Activated gamma-delta T cell treated with Interleukin-2 at 50 U/mL for 16 hours (primary cell): ENCODE measurements around the gene RASA1.
"Not testable (repeated sequence)": the region's sequence is repeated elsewhere in the genome, so short reads cannot be mapped to it uniquely, and the experiment has no call there.

Experiments used
- DNase-seq: peaks from one replicate; pipeline ENCODE4 v3.0.0-alpha.2; 2020

The RASA1 gene

DNA sequence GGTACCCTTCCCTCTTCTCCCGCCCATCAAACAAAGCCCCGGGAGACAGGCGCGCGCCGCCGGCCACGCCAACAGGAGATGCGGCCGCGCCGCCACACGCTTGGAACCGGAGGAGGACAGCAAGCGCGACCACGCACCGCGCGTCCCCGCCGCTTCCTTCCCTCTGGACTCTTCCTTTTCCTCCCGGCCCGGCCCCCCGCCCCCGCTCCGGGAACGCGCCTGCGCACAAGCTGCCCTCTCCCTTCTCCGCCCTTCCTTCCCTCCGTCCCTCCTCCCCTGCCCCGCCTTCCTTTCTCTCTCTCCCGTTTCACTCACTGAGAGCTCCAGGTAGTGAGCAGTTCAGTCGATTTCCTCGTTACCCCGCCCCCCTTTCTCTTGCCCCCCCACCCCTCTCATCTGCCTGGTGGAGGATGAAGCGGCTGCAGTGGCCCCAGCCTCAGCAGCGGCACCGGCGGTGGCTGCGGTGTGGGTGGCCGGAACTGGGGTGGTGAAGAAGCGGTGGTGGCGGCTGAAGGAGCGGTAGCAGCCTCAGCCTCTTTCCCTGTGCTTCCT, at the start of gene RASA1:
Gene RASA1, plus strand, starts transcription at position 310 of the 552 bp plus-strand sequence. CDS start 569 bp downstream, outside the sequence.
- peak; percentile 67 for DNase-seq

DNA sequence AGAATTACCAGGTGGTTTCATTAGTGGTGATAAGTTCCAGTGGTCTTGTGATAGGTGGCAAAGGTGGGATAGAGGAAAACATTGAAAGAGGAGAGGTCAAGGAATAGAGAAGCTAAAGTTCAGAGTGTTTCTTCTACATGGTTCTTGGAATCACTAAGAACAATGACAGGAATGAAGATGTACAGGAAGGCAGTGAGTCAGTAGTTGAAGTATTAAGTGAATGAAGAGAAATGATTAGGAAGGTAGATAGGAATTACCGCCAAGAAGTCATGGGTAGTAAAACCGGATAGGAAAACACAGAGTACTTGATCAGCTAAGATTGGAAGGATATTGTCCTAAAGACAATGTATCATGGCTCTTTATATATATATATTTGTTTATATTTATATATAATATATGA, 37.9 kb upstream of the RASA1 start:
- no peak for DNase-seq

DNA sequence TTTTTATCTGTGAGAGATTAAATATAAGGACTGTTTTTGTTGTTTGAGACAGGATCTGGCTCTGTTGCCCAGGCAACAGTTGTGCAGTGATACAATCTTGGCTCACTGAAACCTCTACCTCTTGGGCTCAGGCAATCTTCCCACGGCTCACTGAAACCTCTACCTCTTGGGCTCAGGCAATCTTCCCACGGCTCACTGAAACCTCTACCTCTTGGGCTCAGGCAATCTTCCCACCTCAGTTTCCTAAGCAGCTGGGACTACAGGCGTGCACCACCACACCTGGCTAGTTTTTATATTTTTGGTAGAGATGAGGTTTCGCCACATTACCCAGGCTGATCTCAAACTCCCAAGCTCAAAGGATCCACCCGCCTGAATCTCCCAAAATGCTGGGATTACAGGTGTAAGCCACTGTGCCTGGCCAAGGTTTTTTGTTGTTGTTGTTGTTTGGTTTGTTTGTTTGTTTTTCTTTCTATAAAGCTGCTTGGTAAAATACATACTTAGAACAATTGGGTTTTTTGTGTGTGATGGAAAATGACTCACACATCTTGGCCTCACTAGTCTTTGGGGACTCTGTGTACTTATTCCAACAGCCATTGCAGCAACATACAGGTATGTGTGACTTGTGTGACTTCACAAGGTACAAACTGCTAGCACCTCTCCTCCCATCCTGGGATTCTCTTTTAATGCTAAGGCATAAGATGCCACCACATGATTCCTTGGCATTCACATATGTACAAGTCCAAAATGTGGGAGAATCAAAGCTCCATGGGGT, 36.5 kb upstream of the RASA1 start:
- DNase-seq, result no peak

DNA sequence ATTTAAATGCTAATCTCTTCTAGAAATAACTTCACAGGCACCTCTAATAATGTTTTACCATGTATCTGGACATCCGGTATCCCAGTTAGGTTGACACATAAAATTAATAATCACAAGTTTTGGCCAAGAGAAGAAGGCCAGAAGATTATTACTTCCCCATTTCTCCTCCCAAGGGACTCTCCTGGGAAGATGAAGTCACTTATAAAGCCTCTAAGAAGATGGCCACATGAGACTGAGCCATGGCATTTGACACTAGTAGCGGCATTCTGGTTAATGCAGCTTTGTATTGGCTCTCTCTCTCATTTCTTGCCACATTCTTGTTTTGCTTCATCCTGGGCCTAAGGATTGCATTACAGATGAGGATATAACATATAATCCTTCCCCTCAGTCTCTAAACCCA, 34.5 kb upstream of the RASA1 start:
- DNase-seq, result no peak

DNA sequence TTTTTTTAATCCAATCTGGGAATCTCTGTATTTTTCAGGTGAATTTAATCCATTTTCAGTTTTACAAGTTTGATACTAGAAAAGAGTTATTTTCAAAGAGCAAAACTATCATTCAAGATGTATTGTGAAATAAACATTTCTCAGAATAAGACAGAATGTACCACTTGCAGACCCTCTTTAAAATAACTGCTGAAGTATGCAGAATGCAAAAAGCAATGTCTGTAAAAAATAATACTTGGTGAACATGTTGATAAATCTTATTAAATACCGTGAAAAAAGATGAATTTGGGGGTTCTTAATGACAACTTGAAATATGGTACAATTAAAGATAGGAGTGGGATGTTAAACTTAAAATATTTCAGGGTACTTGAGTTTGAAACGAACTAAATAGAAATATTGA, 26.1 kb upstream of the RASA1 start:
- DNase-seq, result no peak

DNA sequence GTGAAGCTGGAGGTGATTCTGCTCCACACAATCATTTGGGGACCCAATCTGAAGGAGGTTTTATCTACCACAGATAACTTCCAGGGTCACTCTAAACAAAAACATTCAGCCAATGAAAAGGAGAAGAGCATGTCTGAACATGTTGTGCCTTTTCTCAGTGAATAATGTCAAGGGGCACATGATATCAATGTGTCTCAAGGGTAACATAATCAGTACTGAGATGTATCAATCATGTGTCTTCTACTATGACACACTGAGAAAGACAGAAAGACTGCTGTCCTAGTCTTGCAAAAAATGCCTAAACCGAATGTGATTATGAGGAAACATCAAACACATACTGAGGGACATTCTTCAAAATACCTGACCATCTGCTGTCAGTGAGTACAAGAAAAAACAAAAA, 25.4 kb upstream of the RASA1 start:
- no peak for DNase-seq

DNA sequence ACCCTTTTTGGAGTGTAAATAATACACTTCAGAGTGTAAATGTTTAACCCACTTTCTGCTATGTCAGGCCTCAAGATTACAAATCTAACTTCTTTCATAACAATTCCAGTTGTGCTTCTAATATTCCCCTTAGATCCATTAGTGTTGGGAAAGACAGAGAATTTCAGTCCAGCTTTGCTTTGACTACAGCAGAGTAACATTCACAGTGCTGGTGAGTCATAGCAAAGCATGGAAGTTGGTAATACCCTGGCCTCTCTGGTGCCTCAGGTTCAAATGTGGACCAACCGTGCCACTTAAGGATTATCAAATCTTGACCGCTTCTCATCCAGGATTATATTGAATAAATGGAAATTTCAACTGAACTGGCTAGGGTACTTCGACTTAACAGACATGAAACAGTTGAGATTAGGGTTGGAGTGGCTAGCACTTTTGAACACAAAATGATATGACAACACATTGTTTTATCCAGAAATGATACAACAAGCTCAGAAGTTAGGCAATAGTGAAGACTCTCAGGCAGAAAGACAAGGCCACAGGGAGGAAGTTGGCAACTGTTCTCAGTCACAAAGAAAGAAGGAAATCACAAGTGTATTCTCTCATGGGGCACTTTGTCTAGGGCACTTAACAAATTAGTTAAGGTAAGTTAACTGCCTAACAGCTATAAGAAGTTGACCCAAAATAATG, 24.4 kb upstream of the RASA1 start:
- no peak for DNase-seq

DNA sequence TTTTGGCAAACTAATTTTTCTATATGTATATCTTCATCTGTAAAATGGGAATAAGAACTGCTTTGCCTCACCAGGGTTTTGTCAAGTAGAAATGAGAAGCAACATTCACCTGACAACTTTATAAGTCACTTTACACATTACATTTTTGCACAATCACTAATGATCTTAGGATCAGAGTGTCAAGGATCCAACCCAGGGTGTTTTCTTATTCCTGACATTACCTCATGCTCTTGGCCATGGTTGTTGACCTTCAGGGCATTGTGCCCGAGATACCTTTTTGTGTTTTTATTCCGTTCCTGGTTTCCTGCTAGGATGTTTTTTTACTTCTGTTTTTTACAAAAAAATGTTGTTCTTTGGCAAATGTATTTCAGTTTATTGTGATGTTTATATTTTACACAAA, 22.2 kb upstream of the RASA1 start:
- DNase-seq, result no peak

DNA sequence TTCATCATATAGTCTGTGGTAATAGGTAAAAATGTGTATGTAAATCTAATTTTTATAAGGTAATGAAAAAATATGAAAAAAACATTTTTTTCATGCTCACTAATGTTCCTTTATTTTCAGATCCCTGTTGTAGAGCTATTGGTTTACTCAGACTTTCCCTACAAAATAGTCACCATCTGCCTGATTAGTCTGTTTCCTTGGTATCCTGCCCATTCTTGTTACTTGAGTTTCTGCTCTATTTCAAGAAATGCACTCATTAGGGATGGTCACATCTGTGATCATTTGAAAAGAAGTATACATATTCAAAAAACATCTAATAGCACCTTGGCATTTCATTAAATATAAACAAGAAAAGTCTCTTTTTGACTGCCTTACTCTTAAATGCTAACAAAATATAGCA, 21.6 kb upstream of the RASA1 start:
- no peak for DNase-seq

DNA sequence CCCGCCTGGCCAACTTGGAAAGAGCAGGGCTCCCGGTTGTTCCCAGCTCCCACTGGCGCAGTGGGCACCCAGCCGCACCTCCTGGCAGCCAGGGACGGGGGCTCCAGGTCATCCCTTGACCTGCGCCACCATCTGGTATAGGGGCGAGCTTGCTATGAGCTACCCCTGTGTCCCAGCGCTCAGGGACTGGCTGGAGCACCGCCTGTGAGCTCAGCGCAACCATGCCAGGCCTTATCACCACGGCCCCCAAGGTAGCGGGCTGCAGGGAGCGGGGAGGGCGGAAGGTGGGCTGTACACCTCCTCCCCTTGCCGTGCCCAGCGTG, 15.4 kb upstream of the RASA1 start:
- no peak for DNase-seq

DNA sequence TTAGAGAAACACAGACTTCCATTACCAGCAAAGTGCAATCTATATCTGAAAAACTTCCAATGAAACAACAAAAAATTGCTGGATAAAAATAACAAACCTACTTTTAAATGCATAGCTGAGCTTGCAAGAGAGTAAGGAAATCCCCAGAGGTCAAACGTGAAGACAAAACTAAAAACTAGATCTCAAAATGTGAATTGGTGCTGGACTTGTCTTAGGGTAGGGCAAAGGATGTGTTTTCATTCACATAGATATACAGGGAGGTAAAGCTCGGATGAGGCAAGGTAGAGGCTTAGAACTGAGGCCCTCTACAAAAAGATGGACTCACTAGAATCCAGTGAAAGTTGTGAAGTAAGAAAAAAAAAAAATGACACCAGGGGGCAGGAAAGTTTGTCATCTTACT, 13.6 kb upstream of the RASA1 start:
- no peak for DNase-seq

DNA sequence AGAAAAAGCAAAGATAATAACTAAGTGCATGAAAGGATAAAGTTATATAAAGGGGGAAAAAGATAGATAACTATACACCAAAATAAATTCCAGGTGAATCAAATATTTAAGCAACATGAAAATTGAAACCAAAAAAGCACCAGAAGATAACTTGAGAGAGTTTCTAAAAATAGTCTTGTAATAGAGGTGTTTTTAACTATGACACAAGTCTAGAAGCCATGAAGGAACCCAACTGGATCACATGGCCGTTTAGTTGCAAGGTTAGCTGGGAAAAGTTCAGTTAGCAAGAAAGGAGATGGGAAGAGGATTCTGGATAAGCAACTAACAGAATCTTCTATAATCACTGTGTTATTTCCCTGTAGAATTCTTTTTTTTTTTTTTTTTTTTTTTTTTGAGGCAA, 9.2 kb upstream of the RASA1 start:
- no peak for DNase-seq

DNA sequence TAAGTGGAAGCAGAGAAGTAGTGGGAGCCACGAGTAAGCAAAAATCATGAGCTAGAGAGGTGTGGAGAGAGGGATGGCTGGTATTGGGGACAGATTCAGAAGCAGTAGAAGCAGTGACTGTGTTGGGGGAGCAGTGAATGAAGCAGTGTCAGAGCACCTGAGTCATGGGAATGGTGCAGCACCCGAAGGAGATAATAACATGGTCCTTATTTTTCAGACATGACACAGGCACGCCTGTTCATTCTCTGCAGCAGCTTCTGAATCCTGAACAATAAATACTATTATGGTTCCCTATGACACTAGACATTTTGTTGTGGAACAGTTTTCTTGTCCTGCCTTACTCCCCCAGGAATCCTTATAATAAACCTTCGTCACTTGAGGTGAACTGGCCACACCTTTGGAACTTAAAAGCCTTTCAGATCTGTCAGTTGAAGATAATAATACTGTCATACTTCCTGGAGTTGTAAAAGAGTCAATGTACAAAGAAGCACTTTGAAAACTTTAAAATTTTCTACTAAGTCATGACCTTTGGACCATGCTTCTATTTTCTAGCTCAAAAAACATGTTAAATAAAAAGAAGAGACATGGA, 7.0 kb upstream of the RASA1 start:
- no peak for DNase-seq

DNA sequence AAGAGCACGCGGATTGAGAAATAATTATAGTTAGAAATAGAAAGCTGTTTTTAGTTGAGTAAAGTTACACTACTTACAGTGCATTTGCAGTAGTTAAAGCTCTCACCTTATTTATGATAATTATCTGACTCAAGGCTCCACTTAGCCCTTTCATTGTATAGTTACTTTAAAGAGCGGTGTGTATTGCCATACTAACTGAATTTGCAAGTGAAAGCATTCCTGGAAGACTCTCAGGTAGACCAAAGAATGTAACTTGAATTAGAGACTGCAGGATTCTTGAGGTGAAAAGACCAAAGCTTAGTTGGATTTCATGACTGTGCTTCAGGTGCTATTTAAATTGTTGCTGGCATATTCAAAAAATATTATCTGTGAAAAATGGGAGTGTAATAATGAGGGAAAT, 4.2 kb upstream of the RASA1 start:
- DNase-seq, result no peak

DNA sequence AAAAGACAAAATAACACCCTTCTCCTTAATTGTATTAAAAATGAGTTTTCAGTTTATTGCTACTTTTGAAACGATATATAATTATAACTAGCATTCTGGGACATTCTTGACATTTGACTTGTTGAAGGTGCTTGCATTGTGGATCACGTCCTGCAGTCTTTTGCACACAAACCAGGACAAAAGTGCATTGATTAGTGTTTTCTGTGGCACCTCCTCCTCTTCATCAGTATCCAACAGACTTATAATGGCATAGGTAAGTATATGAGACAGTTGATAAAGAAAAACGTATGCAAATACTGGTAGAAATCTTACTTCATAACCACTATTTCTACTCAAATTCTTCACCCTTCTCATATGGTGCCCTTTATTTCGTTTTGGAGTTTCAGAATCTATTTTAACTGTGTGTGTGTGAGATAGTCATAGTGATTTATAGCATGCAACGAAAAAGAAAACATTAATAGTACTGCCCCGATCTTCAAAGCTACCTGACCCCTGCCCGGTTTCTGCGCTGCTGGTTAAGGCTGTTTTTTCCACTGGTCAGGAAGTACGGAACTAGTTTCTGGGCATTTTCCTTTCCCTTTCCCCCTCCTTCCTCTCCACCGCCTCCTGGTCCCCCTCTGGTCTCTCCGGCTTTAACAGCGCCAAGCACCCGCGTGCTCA, 639 bp upstream of the RASA1 start:
- no peak for DNase-seq

DNA sequence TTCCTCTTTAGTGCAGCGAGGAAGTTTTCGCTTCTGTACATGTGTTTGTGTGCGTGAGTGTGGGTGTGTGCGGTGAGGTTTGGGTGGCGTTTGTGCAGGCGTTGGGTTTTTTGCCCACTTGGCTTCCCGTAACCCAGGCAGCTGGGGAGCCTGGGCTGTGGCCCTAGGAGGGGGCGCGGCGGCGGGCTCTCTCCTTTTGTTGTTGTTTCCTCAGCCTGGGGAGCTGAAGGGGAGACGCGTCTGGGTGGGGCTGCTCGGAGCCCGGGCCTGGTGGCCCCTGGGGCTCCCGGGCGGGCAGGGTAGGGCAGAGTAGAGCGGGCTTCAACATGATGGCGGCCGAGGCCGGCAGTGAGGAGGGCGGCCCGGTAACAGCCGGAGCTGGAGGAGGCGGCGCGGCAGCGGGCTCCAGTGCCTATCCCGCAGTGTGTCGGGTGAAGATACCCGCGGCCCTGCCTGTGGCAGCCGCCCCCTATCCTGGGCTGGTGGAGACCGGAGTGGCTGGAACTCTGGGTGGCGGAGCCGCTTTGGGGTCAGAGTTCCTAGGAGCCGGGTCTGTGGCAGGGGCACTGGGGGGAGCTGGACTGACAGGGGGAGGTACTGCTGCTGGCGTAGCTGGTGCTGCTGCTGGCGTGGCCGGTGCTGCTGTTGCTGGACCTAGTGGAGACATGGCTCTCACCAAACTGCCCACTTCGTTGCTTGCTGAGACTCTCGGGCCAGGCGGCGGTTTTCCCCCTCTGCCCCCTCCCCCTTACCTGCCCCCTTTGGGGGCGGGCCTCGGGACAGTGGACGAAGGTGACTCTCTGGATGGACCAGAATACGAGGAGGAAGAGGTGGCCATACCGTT, 665 bp downstream of the RASA1 start:
- DNase-seq, result peak; percentile 57

DNA sequence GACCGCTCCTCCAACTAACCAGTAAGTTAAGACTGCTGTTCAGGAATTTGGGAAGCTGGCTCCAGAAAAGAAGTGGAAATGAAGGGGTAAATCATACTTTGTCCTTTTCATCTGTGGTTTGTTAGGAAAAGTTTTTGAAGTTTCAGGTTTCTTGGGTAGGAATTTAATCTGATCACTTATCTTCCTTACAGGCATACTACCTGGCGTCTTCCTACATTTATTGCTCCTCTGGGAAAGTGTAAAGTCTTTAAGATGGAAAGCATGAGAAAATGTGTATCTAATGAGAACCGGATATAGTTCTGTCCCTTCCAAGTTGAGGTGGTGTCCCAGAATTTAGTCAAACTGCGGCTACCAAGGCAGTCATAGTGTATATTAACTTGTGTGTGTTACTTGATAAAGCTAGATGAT, 1.3 kb downstream of the RASA1 start:
- DNase-seq, result no peak

DNA sequence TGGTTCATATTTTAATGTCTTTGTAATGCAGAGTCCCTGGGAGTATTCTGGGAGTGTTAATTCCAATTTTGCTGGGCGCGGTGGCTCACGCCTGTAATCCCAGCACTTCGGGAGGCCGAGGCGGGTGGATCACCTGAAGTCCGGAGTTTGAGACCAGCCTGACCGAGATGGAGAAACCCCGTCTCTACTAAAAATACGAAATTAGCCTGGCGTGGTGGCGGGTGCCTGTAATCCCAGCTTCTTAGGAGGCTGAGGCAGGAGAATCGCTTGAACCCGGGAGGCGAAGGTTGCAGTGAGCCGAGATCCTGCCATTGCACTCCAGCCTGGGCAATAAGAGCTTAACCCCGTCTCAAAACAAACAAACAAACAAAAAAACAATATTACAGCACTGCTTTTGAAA, 3.2 kb downstream of the RASA1 start:
- not testable (repeated sequence) for DNase-seq

DNA sequence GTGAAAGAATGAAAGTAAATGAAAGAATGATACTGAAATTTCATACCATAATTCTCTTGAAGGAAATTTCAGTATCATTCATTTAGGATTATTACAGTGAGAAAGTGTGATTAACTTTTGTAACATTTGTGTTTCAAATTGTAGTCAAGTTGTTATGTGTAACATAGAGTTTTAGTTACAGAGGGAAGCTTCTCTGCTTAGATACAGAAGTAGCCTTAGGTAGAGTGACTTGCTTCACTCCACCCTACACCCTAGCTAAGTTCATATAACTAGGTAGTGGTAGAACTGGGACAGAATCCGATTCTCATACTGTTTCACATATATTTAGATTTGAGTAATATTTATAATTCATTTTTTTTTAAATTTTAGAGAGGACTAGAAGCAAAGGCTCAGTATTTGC, 9.0 kb downstream of the RASA1 start:
- DNase-seq, result no peak

DNA sequence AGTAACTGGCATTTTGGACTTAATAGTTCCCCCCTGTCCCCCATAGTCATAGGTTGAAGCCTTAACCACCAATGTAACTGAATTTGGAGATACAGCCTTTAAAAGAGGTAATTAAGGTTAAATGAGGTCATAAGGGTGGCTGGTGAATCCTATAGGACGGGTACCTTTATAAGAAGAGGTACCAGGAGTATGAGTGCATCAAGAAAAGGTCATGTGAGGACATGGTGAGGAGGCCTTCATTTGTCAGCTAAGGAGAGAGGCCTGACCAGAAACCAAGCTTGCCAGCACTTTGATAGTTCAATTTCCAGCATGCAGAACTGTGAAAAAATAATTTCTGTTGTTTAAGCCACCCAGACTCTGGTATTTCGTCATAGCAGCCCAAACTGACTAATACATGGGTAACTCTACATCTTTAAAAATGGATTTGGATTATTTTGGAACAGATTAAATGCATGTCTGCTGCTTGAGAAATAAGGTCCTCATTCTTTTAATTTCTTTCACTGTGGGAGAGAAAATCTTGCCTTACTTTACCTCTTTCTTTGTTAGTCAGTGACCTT, 9.7 kb downstream of the RASA1 start:
- no peak for DNase-seq

DNA sequence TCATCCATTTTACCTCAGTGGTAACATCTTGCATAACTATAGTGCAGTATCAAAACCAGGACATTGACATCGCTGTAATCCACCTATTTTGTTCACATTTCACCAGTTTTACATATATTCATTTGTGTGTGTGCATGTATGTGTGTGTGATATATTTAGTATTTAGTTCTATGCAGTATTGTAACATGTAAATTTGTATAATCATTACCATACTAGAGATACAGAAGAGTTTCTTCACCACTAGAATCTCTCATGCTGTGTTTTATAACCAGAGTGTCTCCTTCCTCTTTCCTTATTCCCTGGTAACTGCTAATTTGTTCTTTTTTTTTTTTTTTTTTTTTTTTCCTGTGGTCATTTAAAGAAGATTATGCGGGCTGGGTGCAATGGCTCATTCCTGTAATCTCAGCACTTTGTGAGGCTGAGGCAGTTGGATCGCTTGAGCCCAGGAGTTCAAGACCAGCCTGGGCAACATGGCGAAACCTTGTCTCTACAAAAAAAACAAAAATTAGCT, 11.0 kb downstream of the RASA1 start:
- no peak for DNase-seq

DNA sequence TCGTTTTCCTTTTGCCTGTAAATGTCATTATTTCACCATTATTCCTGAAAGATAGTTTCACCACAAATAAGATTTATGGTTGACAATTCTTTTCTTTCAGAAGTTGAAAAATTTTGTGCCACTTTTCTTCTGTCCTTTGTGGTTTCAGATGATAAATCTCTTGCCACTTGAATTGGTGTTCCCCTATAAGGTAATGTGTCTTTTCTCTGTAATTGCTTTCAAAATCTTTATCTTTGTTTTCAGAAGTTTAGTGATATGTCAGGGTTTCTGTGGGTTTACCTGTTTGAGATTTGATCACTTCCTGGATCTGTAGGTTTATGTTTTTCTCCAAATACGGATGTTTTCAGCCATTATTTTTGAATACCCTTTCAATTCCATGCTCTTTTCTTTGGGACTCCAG, 14.6 kb downstream of the RASA1 start:
- DNase-seq, result no peak
